Transverse colon (tissue), 4 donors: ENCODE measurements around the gene PPP3CA. TPM values are rescaled to one million over a fixed set of nuclear protein-coding genes. Genes with fewer than 3 reads are reported as not detected.

Source experiments
- DNase-seq: peaks from one replicate; pipeline ENCODE4 v3.0.0-alpha.2; 2019
- H3K27ac ChIP-seq, 4 donors: fragments of 200-600 bp; sonication (generic); 2 replicates each; pipeline ENCODE4 v1.5.1; 2016 to 2018; ENCODE audit warnings: inconsistent platforms in 4 of 4
- H3K27me3 ChIP-seq: fragments of 200-600 bp; sonication (generic); 2 replicates; pipeline ENCODE4 v1.5.1; 2017; ENCODE audit warnings: inconsistent platforms
- H3K36me3 ChIP-seq, 4 donors: fragments of 200-600 bp; sonication (generic); 2 replicates each; pipeline ENCODE4 v1.5.1; 2017 to 2019; ENCODE audit warnings: inconsistent platforms in 4 of 4
- H3K4me1 ChIP-seq, 4 donors: fragments of 200-600 bp; sonication (generic); 2 replicates each; pipeline ENCODE4 v1.5.1; 2017 to 2020; ENCODE audit warnings: inconsistent platforms in 4 of 4
- H3K4me3 ChIP-seq, 4 donors: fragments of 200-600 bp; sonication (generic); 1 replicate in 1 of 4; 2 replicates in 3 of 4; pipeline versions ENCODE4 v1.5.1 to v1.6.1; 2017 to 2019; ENCODE audit warnings: inconsistent platforms in 4 of 4
- H3K9me3 ChIP-seq, 2 donors: fragments of 200-600 bp; sonication (generic); 2 replicates each; pipeline ENCODE4 v1.5.1; 2017 to 2019; ENCODE audit warnings: inconsistent platforms in 2 of 2
- EP300 ChIP-seq: sonication (generic); formaldehyde crosslinking; IDR thresholded peaks from one replicate; pipeline ENCODE4 v1.6.1; 2017; ENCODE audit warnings: antibody characterized with exemption, low read depth
- POLR2A ChIP-seq: fragments of 450-650 bp; IDR thresholded peaks from one replicate; pipeline ENCODE4 v1.6.1; 2016; ENCODE audit warnings: antibody characterized with exemption, mild to moderate bottlenecking, moderate library complexity
- POLR2AphosphoS5 ChIP-seq, 3 donors: sonication (generic); formaldehyde crosslinking; IDR thresholded peaks; one replicate each; pipeline ENCODE4 v1.6.1; 2016; ENCODE audit warnings: antibody characterized with exemption in 3 of 3
- WGBS, 2 donors: methylation state at CpG; one replicate each; pipeline ENCODE4 v1.1.5; 2018; ENCODE audit warnings: low coverage in 1 of 2; 5-methylcytosine and 5-hydroxymethylcytosine counted together
- in situ Hi-C, 4 donors: fragments of 200-750 bp; cut with MboI; loops; one replicate each; pipeline versions ENCODE4 v1.15.0 to v1.15.1; 2017; ENCODE audit warnings: low sequenced_read_pairs in 3 of 4, low pct_ligation_motif_present in 1 of 4, low pct_unique_long_range_greater_than_20kb in 1 of 4
- intact Hi-C: fragments of 100-400 bp; cut with DNase I; formaldehyde crosslinking; loops from one replicate; pipeline ENCODE4 v1.15.1; 2023; ENCODE audit warnings: low total_unique reads
- total RNA-seq, 4 donors: library from RNA; depleted of rRNA; stranded (reverse); fragments of >200 nt; gene quantifications; one replicate each; pipeline ENCODE4 v1.1.0, GENCODE V29; 2016
- TF ChIP-seq, protein P1 (sequence below), 5 experiments: fragments of 200-600 bp in 3 of 5; fragments of 450-650 bp in 2 of 5; sonication (generic) in 3 of 5; IDR thresholded peaks; 1 replicate in 2 of 5; 2 replicates in 3 of 5; pipeline ENCODE4 v1.5.1; 2016 to 2017; ENCODE audit warnings: antibody characterized with exemption in 5 of 5, inconsistent platforms in 3 of 5, mild to moderate bottlenecking in 2 of 5, moderate library complexity in 1 of 5

PPP3CA gene
- 10 to 100 TPM; 29.2 to 50.7 (median 37.7) TPM for total RNA-seq

DNA sequence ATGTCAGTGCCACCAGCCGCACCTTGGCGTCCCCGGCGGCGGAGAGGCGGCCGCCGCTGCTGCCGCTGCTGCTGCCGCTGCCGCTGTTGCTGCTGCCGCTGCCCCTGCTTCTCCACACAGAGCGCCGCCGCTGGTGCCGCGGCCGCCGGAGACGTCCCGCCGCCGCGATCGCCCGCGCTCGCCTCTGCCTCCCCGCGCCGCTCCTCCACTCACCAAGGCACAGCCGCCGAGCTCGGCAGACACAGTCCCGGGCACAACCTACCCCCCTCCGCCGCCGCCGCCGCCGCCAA, at the start of gene PPP3CA:
Gene PPP3CA (minus strand): TSS at position 260 of the 290 bp plus-strand sequence.
- H3K4me3 ChIP-seq: peak within 1 kb of the TSS; percentile 72 to 91 (median 82)
- no peaks in the 10 kb centered on the region for H3K36me3 ChIP-seq
- H3K27me3 ChIP-seq: no peaks in the 10 kb centered on the region
- TF ChIP-seq POLR2AphosphoS5 (IDR thresholded peaks at IDR 0.05) (peak in 1 of 3 donors; percentile 6), POLR2A (no peak)
- in situ Hi-C loops: loop anchor here in 1 of 4 donors (10.0 kb wide), 1 partner anchor 142 kb away; no protein-coding TSS in a partner anchor
- H3K9me3 ChIP-seq: no peaks in the 10 kb centered on the region
- no peak for DNase-seq
- peak within 1 kb of the TSS; percentile 97 to 99 (median 98) for H3K27ac ChIP-seq
- 0% methylated on average over 14 of the region's 41 CpGs; no CpG with 5 or more reads in 1 of the 2 donors for WGBS, 2 donors
- peaks cover 4 to 40% (median 19%) of the 10 kb centered on the region in 4 donors for H3K4me1 ChIP-seq
- intact Hi-C loops: loop anchor here (5.0 kb wide), 1 partner anchor 155 kb away; no protein-coding TSS in a partner anchor

DNA sequence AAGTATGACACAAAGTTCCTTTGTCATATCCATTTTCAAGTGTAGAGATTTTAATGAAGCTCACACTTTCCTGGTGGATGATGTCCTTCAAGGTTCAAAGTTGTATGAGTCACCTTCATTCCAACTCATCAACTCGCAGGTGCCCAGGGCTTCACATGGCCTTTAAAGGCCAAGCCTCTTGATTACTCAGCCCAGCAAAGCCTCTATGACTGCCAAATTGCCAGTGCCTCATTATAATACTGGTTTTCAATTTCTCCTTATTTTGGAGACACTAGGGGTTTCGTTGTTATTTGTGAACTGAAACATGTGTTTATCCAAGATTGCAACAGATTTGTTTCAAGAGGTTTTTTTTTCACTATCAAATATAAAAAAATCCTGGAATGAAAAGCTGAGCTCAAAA, 45.9 kb upstream of the PPP3CA start:
- intact Hi-C loops: no loop called here
- no peaks in the 10 kb centered on the region for H3K36me3 ChIP-seq
- H3K27ac ChIP-seq: no peak overlapping the region
- DNase-seq: no peak
- TF ChIP-seq POLR2A (no peak), POLR2AphosphoS5 (IDR thresholded peaks at IDR 0.05) (no peak), EP300 (no peak)
- TF ChIP-seq, protein P1, sequence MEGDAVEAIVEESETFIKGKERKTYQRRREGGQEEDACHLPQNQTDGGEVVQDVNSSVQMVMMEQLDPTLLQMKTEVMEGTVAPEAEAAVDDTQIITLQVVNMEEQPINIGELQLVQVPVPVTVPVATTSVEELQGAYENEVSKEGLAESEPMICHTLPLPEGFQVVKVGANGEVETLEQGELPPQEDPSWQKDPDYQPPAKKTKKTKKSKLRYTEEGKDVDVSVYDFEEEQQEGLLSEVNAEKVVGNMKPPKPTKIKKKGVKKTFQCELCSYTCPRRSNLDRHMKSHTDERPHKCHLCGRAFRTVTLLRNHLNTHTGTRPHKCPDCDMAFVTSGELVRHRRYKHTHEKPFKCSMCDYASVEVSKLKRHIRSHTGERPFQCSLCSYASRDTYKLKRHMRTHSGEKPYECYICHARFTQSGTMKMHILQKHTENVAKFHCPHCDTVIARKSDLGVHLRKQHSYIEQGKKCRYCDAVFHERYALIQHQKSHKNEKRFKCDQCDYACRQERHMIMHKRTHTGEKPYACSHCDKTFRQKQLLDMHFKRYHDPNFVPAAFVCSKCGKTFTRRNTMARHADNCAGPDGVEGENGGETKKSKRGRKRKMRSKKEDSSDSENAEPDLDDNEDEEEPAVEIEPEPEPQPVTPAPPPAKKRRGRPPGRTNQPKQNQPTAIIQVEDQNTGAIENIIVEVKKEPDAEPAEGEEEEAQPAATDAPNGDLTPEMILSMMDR (IDR thresholded peaks at IDR 0.05): no peak
- no peak overlapping the region for H3K4me3 ChIP-seq
- WGBS, 2 donors: 47 to 49% methylated on average over 2 of the region's 2 CpGs
- in situ Hi-C loops: no loop called here
- H3K27me3 ChIP-seq: no peaks in the 10 kb centered on the region
- no peaks in the 10 kb centered on the region for H3K4me1 ChIP-seq
- no peaks in the 10 kb centered on the region for H3K9me3 ChIP-seq

- in situ Hi-C loops (no loop called here), intact Hi-C loops (no loop called here)
- no peak overlapping the region for H3K4me3 ChIP-seq
- H3K36me3 ChIP-seq: no peaks in the 10 kb centered on the region
- H3K9me3 ChIP-seq: no peaks in the 10 kb centered on the region
- no peaks in the 10 kb centered on the region for H3K4me1 ChIP-seq
- WGBS, 2 donors: 83 to 94% methylated on average over 1 to 5 of the region's 5 CpGs
- DNase-seq: no peak
- TF ChIP-seq POLR2A (no peak), POLR2AphosphoS5 (IDR thresholded peaks at IDR 0.05) (no peak), EP300 (no peak)
- TF ChIP-seq, protein P1 (IDR thresholded peaks at IDR 0.05): no peak
- no peak overlapping the region for H3K27ac ChIP-seq
- H3K27me3 ChIP-seq: no peaks in the 10 kb centered on the region
Measured at GRCh38 chr4:101370663-101371210, 23.4 kb upstream of the PPP3CA start.

DNA sequence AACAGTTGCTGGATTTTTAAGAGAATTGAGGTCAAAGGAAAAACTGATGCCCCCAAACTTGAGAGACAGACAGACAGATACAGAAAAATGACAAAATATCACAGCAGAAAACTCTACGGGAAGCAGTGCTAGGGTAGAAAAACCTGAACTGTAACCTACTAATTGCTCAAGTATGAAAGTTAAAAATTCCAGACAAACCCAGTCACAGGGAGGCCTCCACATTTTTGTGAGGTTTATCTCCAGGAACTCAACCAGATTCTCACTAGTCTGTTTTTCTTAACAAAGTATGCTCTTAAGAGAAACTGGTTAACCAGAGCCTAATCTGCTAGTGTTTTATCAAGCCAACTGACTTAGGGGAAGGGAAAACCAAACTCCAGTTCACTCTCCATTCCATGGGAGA, 19.9 kb upstream of the PPP3CA start:
- DNase-seq: no peak
- Histone ChIP-seq H3K27ac (no peak overlapping the region), H3K4me1 (no peaks in the 10 kb centered on the region), H3K9me3 (no peaks in the 10 kb centered on the region), H3K27me3 (no peaks in the 10 kb centered on the region), H3K36me3 (no peaks in the 10 kb centered on the region), H3K4me3 (no peak overlapping the region)
- in situ Hi-C loops: no loop called here
- WGBS, 2 donors: 44 to 79% methylated on average over 1 of the region's 1 CpG
- intact Hi-C loops: no loop called here
- TF ChIP-seq, protein P1 (IDR thresholded peaks at IDR 0.05): no peak
- TF ChIP-seq POLR2AphosphoS5 (IDR thresholded peaks at IDR 0.05): no peak
- no peak for TF ChIP-seq POLR2A
- no peak for TF ChIP-seq EP300

DNA sequence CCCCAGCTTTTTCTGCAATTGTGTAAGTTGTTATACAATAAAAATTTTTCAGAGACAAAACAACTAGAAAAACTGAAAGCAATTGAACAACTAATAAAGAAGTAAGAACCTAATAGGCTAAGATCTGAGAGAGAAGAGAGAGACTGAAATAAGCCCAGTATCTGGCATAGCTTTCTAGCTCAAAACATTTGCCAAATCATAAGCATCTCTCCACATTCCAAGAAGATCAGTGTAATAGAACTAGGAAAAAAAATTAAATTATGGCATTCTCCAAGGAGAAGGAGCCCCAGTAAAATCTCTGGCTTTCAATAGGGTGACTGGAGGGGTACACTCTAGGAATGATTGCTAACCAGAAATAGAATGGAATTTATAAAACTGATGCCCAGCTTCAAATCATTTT, 19.0 kb upstream of the PPP3CA start:
- Histone ChIP-seq H3K27ac (no peak overlapping the region), H3K4me3 (no peak overlapping the region), H3K36me3 (no peaks in the 10 kb centered on the region), H3K9me3 (no peaks in the 10 kb centered on the region), H3K4me1 (no peaks in the 10 kb centered on the region), H3K27me3 (no peaks in the 10 kb centered on the region)
- TF ChIP-seq POLR2AphosphoS5 (IDR thresholded peaks at IDR 0.05) (no peak), EP300 (no peak), POLR2A (no peak)
- TF ChIP-seq, protein P1 (IDR thresholded peaks at IDR 0.05): no peak
- DNase-seq: no peak
- in situ Hi-C loops (no loop called here), intact Hi-C loops (no loop called here)
